Endothelial cell of umbilical vein (primary cell): Measurements from ENCODE around the gene CERS3. TPM values are rescaled to one million over a fixed set of nuclear protein-coding genes. Genes with fewer than 3 reads are reported as not detected.

Source experiments
- BruUV-seq: library from RNA; stranded (reverse); fragments of 400-500 nt; replicated peaks from 2 replicates; lab custom pipeline; 2021; lab: Mats Ljungman, UMichigan
- CTCF ChIA-PET: fragments of 300-600, 350-600 bp; sonication (Branson Sonifier 250); formaldehyde crosslinking; loops from one replicate; lab custom pipeline; 2021; ENCODE audit warnings: antibody characterized with exemption, inconsistent platforms; lab: Charles Lee
- POLR2A ChIA-PET: fragments of 300-600, 350-600 bp; sonication (Branson Sonifier 250); formaldehyde crosslinking; loops from one replicate; lab custom pipeline; 2021; ENCODE audit warnings: antibody characterized with exemption, inconsistent platforms; lab: Charles Lee
- DNase-seq: peaks from one replicate; pipeline ENCODE4 v3.0.0-alpha.2; 2011; ENCODE audit warnings: low read depth, low spot score
- FAIRE-seq: peaks from 2 replicates; lab custom pipeline; 2011; peaks lifted over from hg19 to GRCh38; lab: Jason Lieb, UNC
- H2AFZ ChIP-seq: 2 replicates; pipeline ENCODE4 v1.6.0; 2012; ENCODE audit warnings: low read depth, low read length, control low read depth, inconsistent platforms
- H3K27ac ChIP-seq: 2 replicates; pipeline ENCODE4 v1.5.1; 2011; ENCODE audit warnings: low read depth, mild to moderate bottlenecking, control low read depth, low read length, moderate library complexity; ENCODE audit not compliant: insufficient read depth
- H3K27me3 ChIP-seq, 2 experiments: 2 replicates each; pipeline versions ENCODE4 v1.6.0 to v1.6.1; 2011; ENCODE audit warnings: low read length in 2 of 2, mixed read lengths in 1 of 2; ENCODE audit not compliant: control insufficient read depth in 2 of 2, insufficient read depth in 2 of 2
- H3K36me3 ChIP-seq, 2 experiments: 2 replicates in 1 of 2; 3 replicates in 1 of 2; pipeline ENCODE4 v1.5.1; 2011; ENCODE audit warnings: low read length in 2 of 2, mild to moderate bottlenecking in 1 of 2, moderate library complexity in 1 of 2; ENCODE audit not compliant: control insufficient read depth in 2 of 2, insufficient read depth in 2 of 2; ENCODE audit errors: extremely low read depth in 1 of 2
- H3K4me1 ChIP-seq: 3 replicates; pipeline ENCODE4 v1.5.1; 2011; ENCODE audit warnings: mild to moderate bottlenecking, low read length; ENCODE audit not compliant: control insufficient read depth, insufficient read depth; ENCODE audit errors: extremely low read depth
- H3K4me2 ChIP-seq: 2 replicates; pipeline ENCODE4 v1.6.1; 2011; ENCODE audit warnings: low read length, control low read depth, mixed read lengths; ENCODE audit not compliant: insufficient read depth
- H3K4me3 ChIP-seq, 3 experiments: fragments of 200-600 bp in 1 of 3; sonication (generic), shearing (Covaris generic) in 1 of 3; replicated peaks in 1 of 3; 2 replicates each; pipeline ENCODE4 v1.5.1; 2011 to 2016; ENCODE audit warnings: control low read depth in 3 of 3, low read length in 3 of 3, mild to moderate bottlenecking in 2 of 3, inconsistent platforms in 1 of 3, low read depth in 1 of 3, moderate library complexity in 1 of 3; ENCODE audit not compliant: insufficient read depth in 1 of 3
- H3K79me2 ChIP-seq: 2 replicates; pipeline ENCODE4 v1.6.0; 2012; ENCODE audit warnings: low read length, inconsistent platforms; ENCODE audit not compliant: control insufficient read depth, insufficient read depth
- H3K9ac ChIP-seq: replicated peaks from 2 replicates; pipeline ENCODE3; 2011; ENCODE audit warnings: low read length, control low read depth; ENCODE audit not compliant: insufficient read depth; ENCODE audit errors: extremely low read depth
- H3K9me1 ChIP-seq: replicated peaks from 3 replicates; pipeline ENCODE4 v1.6.0; 2011; ENCODE audit warnings: mild to moderate bottlenecking, low read length; ENCODE audit not compliant: control insufficient read depth, insufficient read depth; ENCODE audit errors: extremely low read depth
- H3K9me3 ChIP-seq: replicated peaks from 2 replicates; pipeline ENCODE4 v1.5.1; 2012; ENCODE audit warnings: low read length, inconsistent platforms; ENCODE audit not compliant: control insufficient read depth, insufficient read depth
- H4K20me1 ChIP-seq: replicated peaks from 2 replicates; pipeline ENCODE3; 2011; ENCODE audit warnings: mild to moderate bottlenecking, low read length; ENCODE audit not compliant: control insufficient read depth, insufficient read depth; ENCODE audit errors: extremely low read depth
- EZH2 ChIP-seq: IDR thresholded peaks from 2 replicates; pipeline ENCODE4 v1.6.1; 2012; ENCODE audit warnings: borderline replicate concordance, low read depth, mild to moderate bottlenecking, moderate library complexity, low read length, inconsistent platforms; ENCODE audit not compliant: severe bottlenecking
- FOS ChIP-seq: IDR thresholded peaks from 2 replicates; pipeline ENCODE4 v1.6.1; 2011; ENCODE audit warnings: mild to moderate bottlenecking, low read length, moderate library complexity, borderline replicate concordance; ENCODE audit not compliant: insufficient read depth
- GATA2 ChIP-seq: IDR thresholded peaks from 2 replicates; pipeline ENCODE4 v1.7.0; 2011; ENCODE audit warnings: low read depth, mild to moderate bottlenecking, moderate library complexity, mixed read lengths, low read length; ENCODE audit not compliant: insufficient read length, insufficient read depth
- MYC ChIP-seq: IDR thresholded peaks from one replicate; pipeline ENCODE4 v1.6.1; 2011; ENCODE audit warnings: mild to moderate bottlenecking, low read depth, low read length
- POLR2A ChIP-seq: IDR thresholded peaks from 2 replicates; pipeline ENCODE4 v1.6.1; 2012; ENCODE audit warnings: low read depth, mild to moderate bottlenecking, control low read depth, low read length
- POLR2AphosphoS5 ChIP-seq: IDR thresholded peaks from 2 replicates; pipeline ENCODE4 v1.6.1; 2012; ENCODE audit warnings: low read depth, mild to moderate bottlenecking, control low read depth, low read length, moderate library complexity; ENCODE audit not compliant: insufficient read depth
- dilution Hi-C: fragments of 300-500 bp; cut with MboI; formaldehyde crosslinking; loops from one replicate; pipeline ENCODE4 v1.15.0; 2019; ENCODE audit warnings: low sequenced_read_pairs; ENCODE audit not compliant: extremely low pct_ligation_motif_present
- intact Hi-C: fragments of 100-400 bp; cut with micrococcal nuclease; formaldehyde crosslinking; loops from one replicate; pipeline ENCODE4 v1.10.0; 2022
- polyA plus RNA-seq, 4 experiments: library from polyadenylated mRNA; depleted of rRNA in 3 of 4; stranded (reverse) in 3 of 4; unstranded in 1 of 4; fragments of >200 nt; gene quantifications; 2 replicates each; pipeline versions ENCODE4 v1.2.1 to v1.2.3, GENCODE V29; 2011 to 2012; ENCODE audit warnings: missing spikeins in 1 of 4
- total RNA-seq: library from RNA; stranded (reverse); gene quantifications from 2 replicates; pipeline ENCODE4 v1.2.3, GENCODE V29; 2021
- TF ChIP-seq, protein P1 (sequence below), 2 donors: IDR thresholded peaks; 1 replicate in 1 of 2; 2 replicates in 1 of 2; pipeline ENCODE4 v1.5.1; 2011; ENCODE audit warnings: low read length in 2 of 2, mild to moderate bottlenecking in 2 of 2, moderate library complexity in 2 of 2, control low read depth in 1 of 2, inconsistent platforms in 1 of 2, low read depth in 1 of 2; ENCODE audit not compliant: insufficient read depth in 1 of 2; ENCODE audit errors: extremely low read depth in 1 of 2

CERS3 gene
- total and polyA plus RNA-seq, 2 donors (not counting 3 experiments of a cell fraction or from before 2014, with no cell fraction given): not detected

DNA sequence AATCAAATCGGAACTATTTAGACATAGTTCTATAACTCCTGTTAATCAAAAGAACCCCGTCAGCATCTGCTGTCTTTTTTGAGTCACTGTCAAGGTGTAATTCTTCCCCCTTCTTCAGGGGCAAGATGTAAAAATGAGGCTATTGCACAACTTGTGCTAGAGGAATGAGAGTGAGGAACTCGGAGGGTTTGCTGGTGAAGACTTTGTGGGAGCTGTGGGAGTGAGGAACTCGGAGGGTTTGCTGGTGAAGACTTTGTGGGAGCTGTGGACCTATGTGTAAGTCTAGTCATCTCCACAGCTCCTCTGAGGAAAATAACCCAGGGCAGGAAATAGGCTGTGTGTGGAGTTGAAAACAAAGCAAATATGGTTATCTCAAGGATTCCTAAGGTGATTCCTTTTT lies 2.5 kb upstream of the CERS3 start:
- no peak for FAIRE-seq
- BruUV-seq: no TSS peak
- POLR2A ChIA-PET: interaction anchor here (0.6 kb wide), 1 partner anchor 795 kb away, joined by 3 read pairs; no protein-coding TSS in a partner anchor

DNA sequence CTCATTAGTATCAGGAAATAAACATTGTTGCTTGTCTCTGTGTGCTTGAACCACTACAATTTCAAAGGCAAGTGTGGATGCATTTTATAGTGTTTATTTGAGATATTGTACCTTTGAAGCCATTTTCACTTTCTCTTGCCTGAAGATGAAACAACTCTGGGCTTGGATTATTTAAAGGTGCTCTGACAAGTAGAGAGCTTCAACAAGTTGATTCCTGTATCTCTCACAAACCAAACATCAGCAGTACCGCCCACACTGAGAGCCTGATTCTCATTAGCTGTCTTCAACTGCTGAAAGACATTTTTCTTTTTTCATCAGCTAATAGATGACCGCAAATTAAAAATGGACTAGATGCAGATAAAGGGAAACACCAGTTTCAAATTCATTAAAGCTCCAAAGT lies 806 bp upstream of the CERS3 start:
- Histone ChIP-seq H3K4me3 (no peak overlapping the region), H3K27me3 (no peaks in the 10 kb centered on the region), H3K4me2 (no peak overlapping the region), H4K20me1 (no peaks in the 10 kb centered on the region), H3K9ac (no peak overlapping the region), H3K4me1 (no peaks in the 10 kb centered on the region), H3K9me1 (no peaks in the 10 kb centered on the region), H3K27ac (no peak overlapping the region), H2AFZ (no peak overlapping the region), H3K79me2 (no peaks in the 10 kb centered on the region), H3K9me3 (no peaks in the 10 kb centered on the region), H3K36me3 (no peaks in the 10 kb centered on the region)
- intact Hi-C loops (no loop called here), dilution Hi-C loops (no loop called here)
- TF ChIP-seq MYC: no peak
- TF ChIP-seq FOS: no peak
- no peak for TF ChIP-seq EZH2
- TF ChIP-seq GATA2: no peak
- no peak for TF ChIP-seq POLR2A
- ChIA-PET CTCF (no interaction called here), POLR2A (no interaction called here)
- BruUV-seq: no TSS peak
- no peak for DNase-seq
- no peak for FAIRE-seq

More for the DNA sequence above, 2.5 kb upstream of the CERS3 start:
- H3K4me1 ChIP-seq: no peaks in the 10 kb centered on the region
- H4K20me1 ChIP-seq: no peaks in the 10 kb centered on the region
- intact Hi-C loops (no loop called here), dilution Hi-C loops (no loop called here)
- H2AFZ ChIP-seq: no peak overlapping the region
- H3K9me1 ChIP-seq: no peaks in the 10 kb centered on the region
- no peaks in the 10 kb centered on the region for H3K9me3 ChIP-seq
- CTCF ChIA-PET: no interaction called here
- no peaks in the 10 kb centered on the region for H3K27me3 ChIP-seq
- no peak overlapping the region for H3K4me3 ChIP-seq
- no peak overlapping the region for H3K9ac ChIP-seq
- no peak overlapping the region for H3K4me2 ChIP-seq
- no peaks in the 10 kb centered on the region for H3K36me3 ChIP-seq
- TF ChIP-seq EZH2: no peak
- no peak for TF ChIP-seq POLR2AphosphoS5
- no peak for TF ChIP-seq POLR2A
- TF ChIP-seq, protein P1, sequence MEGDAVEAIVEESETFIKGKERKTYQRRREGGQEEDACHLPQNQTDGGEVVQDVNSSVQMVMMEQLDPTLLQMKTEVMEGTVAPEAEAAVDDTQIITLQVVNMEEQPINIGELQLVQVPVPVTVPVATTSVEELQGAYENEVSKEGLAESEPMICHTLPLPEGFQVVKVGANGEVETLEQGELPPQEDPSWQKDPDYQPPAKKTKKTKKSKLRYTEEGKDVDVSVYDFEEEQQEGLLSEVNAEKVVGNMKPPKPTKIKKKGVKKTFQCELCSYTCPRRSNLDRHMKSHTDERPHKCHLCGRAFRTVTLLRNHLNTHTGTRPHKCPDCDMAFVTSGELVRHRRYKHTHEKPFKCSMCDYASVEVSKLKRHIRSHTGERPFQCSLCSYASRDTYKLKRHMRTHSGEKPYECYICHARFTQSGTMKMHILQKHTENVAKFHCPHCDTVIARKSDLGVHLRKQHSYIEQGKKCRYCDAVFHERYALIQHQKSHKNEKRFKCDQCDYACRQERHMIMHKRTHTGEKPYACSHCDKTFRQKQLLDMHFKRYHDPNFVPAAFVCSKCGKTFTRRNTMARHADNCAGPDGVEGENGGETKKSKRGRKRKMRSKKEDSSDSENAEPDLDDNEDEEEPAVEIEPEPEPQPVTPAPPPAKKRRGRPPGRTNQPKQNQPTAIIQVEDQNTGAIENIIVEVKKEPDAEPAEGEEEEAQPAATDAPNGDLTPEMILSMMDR (IDR thresholded peaks at IDR 0.05; ENCODE audit: extremely low read depth in 1 of 2, insufficient read depth in 1 of 2, low read depth in 1 of 2, low read length in 2 of 2): no peak
- no peak for TF ChIP-seq MYC
- H3K27ac ChIP-seq: no peak overlapping the region
- no peak for DNase-seq
- H3K79me2 ChIP-seq: no peaks in the 10 kb centered on the region
